Body of pancreas (tissue), 4 donors: ENCODE measurements around the gene FAM193B. TPM values are rescaled to one million over a fixed set of nuclear protein-coding genes. Genes with fewer than 3 reads are reported as not detected.
A peak's percentile ranks its signal among the peaks of the same experiment; 100 is the strongest.

Experiments
- ATAC-seq: fragments of 150-250 bp; one replicate; pipeline ENCODE4 v1.9.1; 2016
- DNase-seq, 4 donors: peaks; one replicate each; pipeline ENCODE4 v3.0.0-alpha.2; 2019
- H3K27ac ChIP-seq, 4 donors: fragments of 200-600 bp; sonication (generic); 1 replicate in 3 of 4; 2 replicates in 1 of 4; pipeline versions ENCODE4 v1.5.1 to v1.6.1; 2016 to 2019; ENCODE audit warnings: mild to moderate bottlenecking in 1 of 4, mixed read lengths in 1 of 4, moderate library complexity in 1 of 4
- H3K27me3 ChIP-seq, 2 donors: fragments of 200-600 bp; sonication (generic); one replicate each; pipeline ENCODE4 v1.6.0; 2016; ENCODE audit warnings: mild to moderate bottlenecking in 1 of 2
- H3K36me3 ChIP-seq, 2 donors: fragments of 200-600 bp; sonication (generic); replicated peaks in 1 of 2; 2 replicates each; pipeline ENCODE4 v1.5.1; 2016; ENCODE audit warnings: low read depth in 2 of 2; ENCODE audit not compliant: insufficient read depth in 1 of 2
- H3K4me1 ChIP-seq: fragments of 200-600 bp; sonication (generic); one replicate; pipeline ENCODE4 v1.6.0; 2016
- H3K4me3 ChIP-seq, 2 donors: fragments of 200-600 bp; sonication (generic); 1 replicate in 1 of 2; 2 replicates in 1 of 2; pipeline ENCODE4 v1.5.1; 2016 to 2019
- H3K9me3 ChIP-seq, 3 donors: fragments of 200-600 bp; sonication (generic); 1 replicate in 2 of 3; 2 replicates in 1 of 3; pipeline ENCODE4 v1.5.1; 2016
- CTCF ChIP-seq, 7 experiments: fragments of 450-650 bp in 4 of 7; fragments of 200-600 bp in 3 of 7; sonication (generic) in 3 of 7; IDR thresholded peaks; one replicate each; pipeline ENCODE4 v1.5.1; 2016 to 2019; ENCODE audit warnings: antibody characterized with exemption in 7 of 7
- POLR2A ChIP-seq, 3 donors: fragments of 450-650 bp; IDR thresholded peaks; one replicate each; pipeline ENCODE4 v1.6.1; 2016; ENCODE audit warnings: antibody characterized with exemption in 3 of 3, mild to moderate bottlenecking in 2 of 3
- WGBS, 2 donors: methylation state at CpG; one replicate each; pipeline ENCODE4 v1.1.5; 2017; 5-methylcytosine and 5-hydroxymethylcytosine counted together
- intact Hi-C: fragments of 100-400 bp; cut with DNase I; formaldehyde crosslinking; loops from one replicate; pipeline ENCODE4 v1.15.1; 2023
- total RNA-seq, 2 donors: library from RNA; depleted of rRNA; stranded (reverse); fragments of >200 nt; gene quantifications; one replicate each; pipeline ENCODE4 v1.1.0, GENCODE V29; 2016

FAM193B gene
- total RNA-seq, 2 donors from 2014 or later: 79.9 to 133 TPM

- no peaks in the 10 kb centered on the region for H3K36me3 ChIP-seq
- no peaks in the 10 kb centered on the region for H3K9me3 ChIP-seq
- H3K27me3 ChIP-seq: no peaks in the 10 kb centered on the region
- ATAC-seq: no peak
- TF ChIP-seq POLR2A (IDR thresholded peaks at IDR 0.05) (no peak), CTCF (IDR thresholded peaks at IDR 0.05) (no peak)
- DNase-seq: no peak
- WGBS, 2 donors: 67 to 71% methylated on average over 3 of the region's 3 CpGs
- intact Hi-C loops: no loop called here
- peaks cover 52% of the 10 kb centered on the region for H3K4me1 ChIP-seq
- peak overlapping the region in 1 of 4 donors; percentile 35 for H3K27ac ChIP-seq
- H3K4me3 ChIP-seq: no peak overlapping the region
Observed at GRCh38 chr5:177547736-177548135, 6.6 kb downstream of the FAM193B start.

- peak in 3 of 4 donors; percentile 26 to 62 (median 58) for DNase-seq
- ATAC-seq: peak; percentile 77
- H3K9me3 ChIP-seq: no peaks in the 10 kb centered on the region
- TF ChIP-seq CTCF (IDR thresholded peaks at IDR 0.05) (peak in 1 of 7 experiments; percentile 10), POLR2A (IDR thresholded peaks at IDR 0.05) (no peak)
- H3K36me3 ChIP-seq: no peaks in the 10 kb centered on the region
- peaks cover 46% of the 10 kb centered on the region for H3K4me1 ChIP-seq
- no peaks in the 10 kb centered on the region for H3K27me3 ChIP-seq
- intact Hi-C loops: no loop called here
- peak overlapping the region in 3 of 4 donors; percentile 49 to 64 (median 51) for H3K27ac ChIP-seq
- H3K4me3 ChIP-seq: no peak overlapping the region
- WGBS, 2 donors: 67 to 71% methylated on average over 1 of the region's 1 CpG
Observed at GRCh38 chr5:177546258-177546741, 8.1 kb downstream of the FAM193B start.

- TF ChIP-seq CTCF (IDR thresholded peaks at IDR 0.05) (no peak), POLR2A (IDR thresholded peaks at IDR 0.05) (no peak)
- ATAC-seq (peak; percentile 40), DNase-seq (peak in 3 of 4 donors; percentile 28 to 71 (median 31))
- intact Hi-C loops: no loop called here
- peaks cover 46% of the 10 kb centered on the region for H3K4me1 ChIP-seq
- WGBS, 2 donors: 68 to 79% methylated on average over 4 of the region's 4 CpGs
- no peaks in the 10 kb centered on the region for H3K27me3 ChIP-seq
- H3K27ac ChIP-seq: peak overlapping the region in 2 of 4 donors; percentile 51 to 64
- no peak overlapping the region for H3K4me3 ChIP-seq
- no peaks in the 10 kb centered on the region for H3K9me3 ChIP-seq
- no peaks in the 10 kb centered on the region for H3K36me3 ChIP-seq
Observed at GRCh38 chr5:177545487-177546257, 8.7 kb downstream of the FAM193B start.

GRCh38 chr5:177542816-177543465, 11.4 kb downstream of the FAM193B start:
- Histone ChIP-seq H3K4me3 (no peak overlapping the region), H3K27me3 (no peaks in the 10 kb centered on the region), H3K27ac (no peak overlapping the region), H3K4me1 (peaks cover 48% of the 10 kb centered on the region), H3K36me3 (no peaks in the 10 kb centered on the region), H3K9me3 (no peaks in the 10 kb centered on the region)
- DNase-seq (no peak), ATAC-seq (no peak)
- intact Hi-C loops: no loop called here
- TF ChIP-seq POLR2A (IDR thresholded peaks at IDR 0.05) (no peak), CTCF (IDR thresholded peaks at IDR 0.05) (no peak)
- 83 to 91% methylated on average over 4 of the region's 4 CpGs for WGBS, 2 donors
